Endothelial cell of umbilical vein (primary cell): ENCODE measurements around the gene GATA6. TPM values are rescaled to one million over a fixed set of nuclear protein-coding genes. Genes with fewer than 3 reads are reported as not detected.

ENCODE experiments used
- BruUV-seq: library from RNA; stranded (reverse); fragments of 400-500 nt; replicated peaks from 2 replicates; lab custom pipeline; 2021; lab: Mats Ljungman, UMichigan
- CTCF ChIA-PET: fragments of 300-600, 350-600 bp; sonication (Branson Sonifier 250); formaldehyde crosslinking; loops from one replicate; lab custom pipeline; 2021; ENCODE audit warnings: antibody characterized with exemption, inconsistent platforms; lab: Charles Lee
- POLR2A ChIA-PET: fragments of 300-600, 350-600 bp; sonication (Branson Sonifier 250); formaldehyde crosslinking; loops from one replicate; lab custom pipeline; 2021; ENCODE audit warnings: antibody characterized with exemption, inconsistent platforms; lab: Charles Lee
- DNase-seq: peaks from one replicate; pipeline ENCODE4 v3.0.0-alpha.2; 2011; ENCODE audit warnings: low read depth, low spot score
- FAIRE-seq: peaks from 2 replicates; lab custom pipeline; 2011; peaks lifted over from hg19 to GRCh38; lab: Jason Lieb, UNC
- H2AFZ ChIP-seq: 2 replicates; pipeline ENCODE4 v1.6.0; 2012; ENCODE audit warnings: low read depth, low read length, control low read depth, inconsistent platforms
- H3K27ac ChIP-seq: 2 replicates; pipeline ENCODE4 v1.5.1; 2011; ENCODE audit warnings: low read depth, mild to moderate bottlenecking, control low read depth, low read length, moderate library complexity; ENCODE audit not compliant: insufficient read depth
- H3K27me3 ChIP-seq, 2 experiments: 2 replicates each; pipeline versions ENCODE4 v1.6.0 to v1.6.1; 2011; ENCODE audit warnings: low read length in 2 of 2, mixed read lengths in 1 of 2; ENCODE audit not compliant: control insufficient read depth in 2 of 2, insufficient read depth in 2 of 2
- H3K36me3 ChIP-seq, 2 experiments: 2 replicates in 1 of 2; 3 replicates in 1 of 2; pipeline ENCODE4 v1.5.1; 2011; ENCODE audit warnings: low read length in 2 of 2, mild to moderate bottlenecking in 1 of 2, moderate library complexity in 1 of 2; ENCODE audit not compliant: control insufficient read depth in 2 of 2, insufficient read depth in 2 of 2; ENCODE audit errors: extremely low read depth in 1 of 2
- H3K4me1 ChIP-seq: 3 replicates; pipeline ENCODE4 v1.5.1; 2011; ENCODE audit warnings: mild to moderate bottlenecking, low read length; ENCODE audit not compliant: control insufficient read depth, insufficient read depth; ENCODE audit errors: extremely low read depth
- H3K4me2 ChIP-seq: 2 replicates; pipeline ENCODE4 v1.6.1; 2011; ENCODE audit warnings: low read length, control low read depth, mixed read lengths; ENCODE audit not compliant: insufficient read depth
- H3K4me3 ChIP-seq, 3 experiments: fragments of 200-600 bp in 1 of 3; sonication (generic), shearing (Covaris generic) in 1 of 3; replicated peaks in 1 of 3; 2 replicates each; pipeline ENCODE4 v1.5.1; 2011 to 2016; ENCODE audit warnings: control low read depth in 3 of 3, low read length in 3 of 3, mild to moderate bottlenecking in 2 of 3, inconsistent platforms in 1 of 3, low read depth in 1 of 3, moderate library complexity in 1 of 3; ENCODE audit not compliant: insufficient read depth in 1 of 3
- H3K79me2 ChIP-seq: 2 replicates; pipeline ENCODE4 v1.6.0; 2012; ENCODE audit warnings: low read length, inconsistent platforms; ENCODE audit not compliant: control insufficient read depth, insufficient read depth
- H3K9ac ChIP-seq: replicated peaks from 2 replicates; pipeline ENCODE3; 2011; ENCODE audit warnings: low read length, control low read depth; ENCODE audit not compliant: insufficient read depth; ENCODE audit errors: extremely low read depth
- H3K9me1 ChIP-seq: replicated peaks from 3 replicates; pipeline ENCODE4 v1.6.0; 2011; ENCODE audit warnings: mild to moderate bottlenecking, low read length; ENCODE audit not compliant: control insufficient read depth, insufficient read depth; ENCODE audit errors: extremely low read depth
- H3K9me3 ChIP-seq: replicated peaks from 2 replicates; pipeline ENCODE4 v1.5.1; 2012; ENCODE audit warnings: low read length, inconsistent platforms; ENCODE audit not compliant: control insufficient read depth, insufficient read depth
- H4K20me1 ChIP-seq: replicated peaks from 2 replicates; pipeline ENCODE3; 2011; ENCODE audit warnings: mild to moderate bottlenecking, low read length; ENCODE audit not compliant: control insufficient read depth, insufficient read depth; ENCODE audit errors: extremely low read depth
- EZH2 ChIP-seq: IDR thresholded peaks from 2 replicates; pipeline ENCODE4 v1.6.1; 2012; ENCODE audit warnings: borderline replicate concordance, low read depth, mild to moderate bottlenecking, moderate library complexity, low read length, inconsistent platforms; ENCODE audit not compliant: severe bottlenecking
- MYC ChIP-seq: IDR thresholded peaks from one replicate; pipeline ENCODE4 v1.6.1; 2011; ENCODE audit warnings: mild to moderate bottlenecking, low read depth, low read length
- POLR2A ChIP-seq: IDR thresholded peaks from 2 replicates; pipeline ENCODE4 v1.6.1; 2012; ENCODE audit warnings: low read depth, mild to moderate bottlenecking, control low read depth, low read length
- POLR2AphosphoS5 ChIP-seq: IDR thresholded peaks from 2 replicates; pipeline ENCODE4 v1.6.1; 2012; ENCODE audit warnings: low read depth, mild to moderate bottlenecking, control low read depth, low read length, moderate library complexity; ENCODE audit not compliant: insufficient read depth
- dilution Hi-C: fragments of 300-500 bp; cut with MboI; formaldehyde crosslinking; loops from one replicate; pipeline ENCODE4 v1.15.0; 2019; ENCODE audit warnings: low sequenced_read_pairs; ENCODE audit not compliant: extremely low pct_ligation_motif_present
- intact Hi-C: fragments of 100-400 bp; cut with micrococcal nuclease; formaldehyde crosslinking; loops from one replicate; pipeline ENCODE4 v1.10.0; 2022
- polyA plus RNA-seq, 4 experiments: library from polyadenylated mRNA; depleted of rRNA in 3 of 4; stranded (reverse) in 3 of 4; unstranded in 1 of 4; fragments of >200 nt; gene quantifications; 2 replicates each; pipeline versions ENCODE4 v1.2.1 to v1.2.3, GENCODE V29; 2011 to 2012; ENCODE audit warnings: missing spikeins in 1 of 4
- total RNA-seq: library from RNA; stranded (reverse); gene quantifications from 2 replicates; pipeline ENCODE4 v1.2.3, GENCODE V29; 2021
- TF ChIP-seq, protein P1 (sequence below): IDR thresholded peaks from 2 replicates; pipeline ENCODE4 v1.6.1; 2011; ENCODE audit not compliant: insufficient read depth, insufficient read length
- TF ChIP-seq, protein P2 (sequence below), 2 donors: IDR thresholded peaks; 1 replicate in 1 of 2; 2 replicates in 1 of 2; pipeline ENCODE4 v1.5.1; 2011; ENCODE audit warnings: low read length in 2 of 2, mild to moderate bottlenecking in 2 of 2, moderate library complexity in 2 of 2, control low read depth in 1 of 2, inconsistent platforms in 1 of 2, low read depth in 1 of 2; ENCODE audit not compliant: insufficient read depth in 1 of 2; ENCODE audit errors: extremely low read depth in 1 of 2

The GATA6 gene
- total and polyA plus RNA-seq, 2 donors (not counting 3 experiments of a cell fraction or from before 2014, with no cell fraction given): 4.1 to 14.6 TPM

GRCh38 chr18:22174341-22175145 lies 5.2 kb downstream of the GATA6 start:
- Histone ChIP-seq H3K4me1 (peaks cover 51% of the 10 kb centered on the region), H3K4me3 (peak overlapping the region; percentile 74 to 83 (median 82)), H3K9ac (peak overlapping the region; percentile 93), H3K27ac (peak overlapping the region; percentile 87), H3K27me3 (no peaks in the 10 kb centered on the region), H3K79me2 (peaks cover 99% of the 10 kb centered on the region), H2AFZ (no peak overlapping the region), H3K36me3 (peaks cover 0 to 12% of the 10 kb centered on the region in 2 experiments), H3K9me1 (no peaks in the 10 kb centered on the region), H3K9me3 (no peaks in the 10 kb centered on the region), H4K20me1 (no peaks in the 10 kb centered on the region), H3K4me2 (peak overlapping the region; percentile 98)
- ChIA-PET POLR2A (interaction anchor here (0.9 to 1.9 kb wide), 2 partner anchors 15 to 388 kb away, joined by 4 to 6 read pairs; no protein-coding TSS in a partner anchor), CTCF (interaction anchor here (0.7 to 10.0 kb wide), 16 partner anchors 9 to 624 kb away, joined by 3 to 144 read pairs (median 4); no protein-coding TSS in a partner anchor)
- dilution Hi-C loops: loop anchor here (10.0 to 25.0 kb wide), 2 partner anchors 263 to 390 kb away; no protein-coding TSS in a partner anchor
- intact Hi-C loops: loop anchor here (1.0 to 2.0 kb wide), 2 partner anchors 19 to 294 kb away; no protein-coding TSS in a partner anchor
- no peak for TF ChIP-seq POLR2A
- TF ChIP-seq, protein P1, sequence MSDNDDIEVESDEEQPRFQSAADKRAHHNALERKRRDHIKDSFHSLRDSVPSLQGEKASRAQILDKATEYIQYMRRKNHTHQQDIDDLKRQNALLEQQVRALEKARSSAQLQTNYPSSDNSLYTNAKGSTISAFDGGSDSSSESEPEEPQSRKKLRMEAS: no peak
- TF ChIP-seq, protein P2, sequence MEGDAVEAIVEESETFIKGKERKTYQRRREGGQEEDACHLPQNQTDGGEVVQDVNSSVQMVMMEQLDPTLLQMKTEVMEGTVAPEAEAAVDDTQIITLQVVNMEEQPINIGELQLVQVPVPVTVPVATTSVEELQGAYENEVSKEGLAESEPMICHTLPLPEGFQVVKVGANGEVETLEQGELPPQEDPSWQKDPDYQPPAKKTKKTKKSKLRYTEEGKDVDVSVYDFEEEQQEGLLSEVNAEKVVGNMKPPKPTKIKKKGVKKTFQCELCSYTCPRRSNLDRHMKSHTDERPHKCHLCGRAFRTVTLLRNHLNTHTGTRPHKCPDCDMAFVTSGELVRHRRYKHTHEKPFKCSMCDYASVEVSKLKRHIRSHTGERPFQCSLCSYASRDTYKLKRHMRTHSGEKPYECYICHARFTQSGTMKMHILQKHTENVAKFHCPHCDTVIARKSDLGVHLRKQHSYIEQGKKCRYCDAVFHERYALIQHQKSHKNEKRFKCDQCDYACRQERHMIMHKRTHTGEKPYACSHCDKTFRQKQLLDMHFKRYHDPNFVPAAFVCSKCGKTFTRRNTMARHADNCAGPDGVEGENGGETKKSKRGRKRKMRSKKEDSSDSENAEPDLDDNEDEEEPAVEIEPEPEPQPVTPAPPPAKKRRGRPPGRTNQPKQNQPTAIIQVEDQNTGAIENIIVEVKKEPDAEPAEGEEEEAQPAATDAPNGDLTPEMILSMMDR (IDR thresholded peaks at IDR 0.05; ENCODE audit: extremely low read depth in 1 of 2, insufficient read depth in 1 of 2, low read depth in 1 of 2, low read length in 2 of 2): peak in 1 of 2 donors; percentile 14
- TF ChIP-seq EZH2: no peak
- no peak for TF ChIP-seq MYC
- TF ChIP-seq POLR2AphosphoS5: no peak
- BruUV-seq: no TSS peak
- DNase-seq: peak; percentile 76
- FAIRE-seq: no peak
